HUDEP-2 (cell line): Measurements from ENCODE around the gene PARK7.

ENCODE experiments used
- DNase-seq, 76 experiments: peaks; one replicate each; lab custom pipeline; 2025; ENCODE audit not compliant: unreplicated experiment in 76 of 76; lab: John Stamatoyannopoulos, UW

PARK7 gene

GRCh38 chr1:8021676-8022266 lies 60.3 kb downstream of the PARK7 start:
- no peak for DNase-seq

GRCh38 chr1:8022395-8023286 lies 61.1 kb downstream of the PARK7 start:
- no peak for DNase-seq

- DNase-seq: no peak
Measured at GRCh38 chr1:8023287-8023994, 61.9 kb downstream of the PARK7 start.

- DNase-seq: no peak
Measured at GRCh38 chr1:8023995-8024313, 62.4 kb downstream of the PARK7 start.

- DNase-seq: no peak
Measured at GRCh38 chr1:8024329-8024728, 62.8 kb downstream of the PARK7 start.

GRCh38 chr1:8025061-8025670 lies 63.7 kb downstream of the PARK7 start:
- DNase-seq: peak in 2 of 76 experiments; percentile 7 to 18

GRCh38 chr1:8025671-8026144 lies 64.2 kb downstream of the PARK7 start:
- DNase-seq: peak in 1 of 76 experiments; percentile 26

GRCh38 chr1:8026153-8026975 lies 64.9 kb downstream of the PARK7 start, which contains the start of gene ERRFI1:
TSS of gene ERRFI1 (minus strand) at chr1:8026309. CDS start at chr1:8015619, 10,690 bp downstream.
- DNase-seq: peak in 73 of 76 experiments; percentile 28 to 93 (median 84)

GRCh38 chr1:8026976-8027747 lies 65.7 kb downstream of the PARK7 start:
- no peak for DNase-seq

- peak in 1 of 76 experiments; percentile 30 for DNase-seq
Measured at GRCh38 chr1:8027748-8028570, 66.4 kb downstream of the PARK7 start.

GRCh38 chr1:8028571-8028910 lies 67.0 kb downstream of the PARK7 start:
- no peak for DNase-seq

- peak in 4 of 76 experiments; percentile 11 to 19 (median 12) for DNase-seq
Measured at GRCh38 chr1:8031176-8031785, 69.8 kb downstream of the PARK7 start.

- DNase-seq: no peak
Measured at GRCh38 chr1:8032366-8032910, 70.9 kb downstream of the PARK7 start.

GRCh38 chr1:8033322-8033721 lies 71.8 kb downstream of the PARK7 start:
- no peak for DNase-seq
